HK-2 (cell line): ENCODE measurements around the gene TMEM150A.
"Not testable (repeated sequence)": the region's sequence is repeated elsewhere in the genome, so short reads cannot be mapped to it uniquely, and the experiment has no call there.

ENCODE experiments used
- DNase-seq: peaks from one replicate; pipeline ENCODE4 v3.0.0-alpha.2; 2018; ENCODE audit not compliant: unreplicated experiment

The TMEM150A gene

DNA sequence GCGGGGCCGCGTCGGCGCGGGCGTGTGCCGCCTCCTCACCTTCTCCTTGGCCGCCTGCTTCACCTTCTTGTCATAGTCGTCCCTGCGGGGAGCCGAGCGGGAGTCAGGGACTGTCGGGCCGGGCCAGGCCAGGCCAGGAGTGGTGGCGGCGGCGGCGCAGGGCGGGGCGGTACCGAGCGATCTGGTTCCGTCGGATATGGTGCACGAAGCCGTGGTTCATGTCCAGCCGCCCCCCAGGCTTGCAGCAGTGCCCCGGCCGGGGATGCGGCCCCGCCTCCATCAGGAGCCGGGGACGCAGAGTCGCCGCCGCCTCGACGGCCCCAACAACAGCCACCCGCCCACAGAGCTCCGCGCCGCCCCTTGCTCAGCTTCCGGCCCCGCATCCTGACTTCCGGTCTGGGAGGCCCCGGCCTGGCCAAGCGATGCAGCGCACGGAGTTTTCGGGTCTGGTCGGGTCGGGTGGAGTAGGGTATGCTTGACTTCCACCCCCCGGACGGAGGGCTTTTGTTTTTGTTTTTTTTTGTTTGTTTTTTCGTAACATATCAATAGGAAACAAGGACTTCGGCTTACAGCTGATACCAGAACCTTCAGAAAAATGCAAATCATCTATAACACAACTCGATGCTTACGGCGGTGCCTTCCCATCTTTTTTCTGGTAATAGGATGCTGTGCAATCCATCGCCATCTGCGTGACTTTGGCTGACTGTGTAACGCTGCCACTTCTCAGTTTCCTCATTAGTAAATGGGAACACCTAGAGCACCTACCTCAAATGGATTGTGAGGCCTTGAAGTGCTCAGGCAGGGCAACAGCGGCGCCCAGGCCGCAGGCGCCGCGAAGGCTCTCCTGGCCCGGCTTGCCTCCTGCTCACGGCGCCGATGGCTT, 9.4 kb upstream of the TMEM150A start, which contains the start of gene C2orf68:
C2orf68 (minus strand) TSS at position 362 of the 883 bp plus-strand sequence; CDS start at position 280, 82 bp downstream.
- peak; percentile 91 for DNase-seq

DNA sequence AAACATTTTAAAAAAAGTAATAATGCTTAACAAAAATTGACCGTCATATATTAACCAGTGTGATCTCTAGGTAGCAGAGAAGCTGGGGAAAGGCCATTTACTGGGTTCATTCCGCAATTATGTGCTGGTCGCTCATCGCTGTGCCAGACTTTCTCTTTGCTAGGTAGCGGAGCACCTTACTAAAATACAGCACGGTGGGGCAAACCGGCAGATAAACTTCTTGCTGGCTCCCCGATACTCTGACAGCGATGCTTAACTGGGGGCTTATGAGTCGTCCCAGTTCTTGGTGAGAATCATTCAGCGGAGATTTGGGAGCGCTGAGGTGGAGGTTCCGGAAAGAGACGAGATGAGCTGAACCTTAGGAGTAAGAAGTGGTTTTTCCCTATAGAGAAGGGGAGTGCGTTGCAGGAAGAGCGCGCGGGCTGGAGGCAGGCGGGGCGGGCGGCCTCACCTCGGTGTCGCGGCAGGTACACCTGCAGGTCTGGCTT, 8.8 kb upstream of the TMEM150A start:
- DNase-seq: no peak

DNA sequence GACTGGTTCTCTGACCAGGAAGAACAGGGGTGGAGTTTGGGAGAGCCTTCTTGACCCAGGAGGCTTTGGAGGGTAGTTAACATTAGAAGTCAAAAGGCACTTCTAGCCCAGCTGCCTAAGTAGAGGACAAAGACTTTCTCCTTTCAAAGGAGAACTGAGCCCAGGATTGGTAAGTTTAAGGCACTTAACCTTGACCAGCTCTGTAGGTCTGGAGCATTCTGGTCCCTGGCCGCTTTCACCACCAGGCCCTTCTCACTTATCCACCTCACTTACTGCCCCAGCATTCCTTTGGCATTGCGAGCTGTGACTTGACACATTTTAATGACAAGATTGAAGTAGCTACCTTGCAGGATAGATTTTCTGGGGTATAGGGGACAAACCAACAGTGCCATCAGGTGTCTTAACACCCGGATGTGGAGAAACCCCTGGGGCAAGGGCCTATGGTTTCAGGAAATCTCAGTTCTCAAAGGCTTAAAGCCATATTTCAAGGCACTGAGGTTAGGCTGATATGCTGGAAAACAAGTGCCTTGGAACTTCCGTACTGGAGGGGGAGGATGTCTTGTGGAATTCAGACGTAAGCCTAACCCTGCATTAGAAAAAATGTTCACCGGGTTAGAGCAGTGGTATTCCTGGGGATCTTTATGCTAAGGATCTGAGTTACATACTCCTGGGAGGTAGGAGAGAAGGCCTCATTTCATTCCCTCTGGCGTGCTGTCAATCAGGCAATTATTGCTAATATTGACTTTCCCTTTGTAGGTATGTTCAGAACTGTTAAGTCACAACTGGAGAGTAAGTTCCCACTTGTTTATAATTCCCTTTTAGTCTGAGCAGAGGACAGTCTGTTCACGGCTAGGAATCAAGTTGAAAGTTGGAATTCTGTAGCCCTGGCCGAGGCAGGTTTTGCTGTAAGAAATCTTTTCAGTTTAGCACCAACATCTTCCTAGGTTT, 5.0 kb upstream of the TMEM150A start:
- no peak for DNase-seq

DNA sequence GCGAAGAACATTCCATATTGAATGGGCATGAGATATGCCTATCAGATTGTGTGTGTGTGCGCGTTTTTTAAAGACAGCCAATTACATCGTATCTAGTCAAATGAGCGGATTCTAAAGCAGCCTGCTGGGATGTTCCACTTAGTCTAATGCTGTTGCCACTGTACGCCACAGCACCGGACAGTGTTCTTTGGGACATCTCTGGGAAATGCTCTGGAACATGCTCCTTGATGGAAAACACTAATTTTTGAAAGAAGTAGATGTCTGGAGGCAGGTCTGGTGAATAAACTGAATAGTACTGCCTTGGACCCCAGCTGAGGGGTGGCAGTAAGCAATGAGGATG, 3.6 kb upstream of the TMEM150A start:
- no peak for DNase-seq

DNA sequence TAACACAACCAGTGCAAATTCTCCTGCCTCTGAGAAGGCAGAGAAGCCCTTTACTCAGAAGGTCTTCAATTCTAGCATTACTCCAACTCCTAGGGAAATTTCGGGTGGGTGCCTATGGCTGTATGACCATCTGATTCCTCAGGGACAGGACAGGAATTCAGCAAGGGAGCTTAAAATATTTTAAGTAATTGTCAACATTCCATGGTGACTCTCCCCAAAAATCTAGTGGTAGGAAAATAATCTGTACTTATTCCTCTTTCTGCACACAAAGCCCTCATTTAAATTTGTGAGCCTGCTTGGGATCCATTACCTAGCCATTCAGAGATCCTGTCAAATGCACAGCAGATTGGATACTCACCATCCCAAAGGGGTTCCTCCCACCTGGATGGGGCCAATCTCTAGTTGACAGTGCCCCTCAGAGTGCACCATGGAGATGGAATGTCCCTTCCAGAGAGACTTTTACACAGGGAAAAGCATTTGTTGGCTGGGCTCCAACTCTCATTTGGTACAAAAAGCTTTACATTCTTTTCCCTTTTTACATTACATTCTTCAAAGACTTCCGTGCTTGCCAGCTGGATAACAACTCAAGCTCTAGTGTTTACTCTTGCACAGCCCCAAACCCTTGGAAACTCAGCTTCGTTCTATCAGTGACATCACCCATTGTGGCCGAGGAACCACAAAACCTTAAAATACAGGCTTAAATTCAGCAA, 3.1 kb upstream of the TMEM150A start:
- DNase-seq: no peak

DNA sequence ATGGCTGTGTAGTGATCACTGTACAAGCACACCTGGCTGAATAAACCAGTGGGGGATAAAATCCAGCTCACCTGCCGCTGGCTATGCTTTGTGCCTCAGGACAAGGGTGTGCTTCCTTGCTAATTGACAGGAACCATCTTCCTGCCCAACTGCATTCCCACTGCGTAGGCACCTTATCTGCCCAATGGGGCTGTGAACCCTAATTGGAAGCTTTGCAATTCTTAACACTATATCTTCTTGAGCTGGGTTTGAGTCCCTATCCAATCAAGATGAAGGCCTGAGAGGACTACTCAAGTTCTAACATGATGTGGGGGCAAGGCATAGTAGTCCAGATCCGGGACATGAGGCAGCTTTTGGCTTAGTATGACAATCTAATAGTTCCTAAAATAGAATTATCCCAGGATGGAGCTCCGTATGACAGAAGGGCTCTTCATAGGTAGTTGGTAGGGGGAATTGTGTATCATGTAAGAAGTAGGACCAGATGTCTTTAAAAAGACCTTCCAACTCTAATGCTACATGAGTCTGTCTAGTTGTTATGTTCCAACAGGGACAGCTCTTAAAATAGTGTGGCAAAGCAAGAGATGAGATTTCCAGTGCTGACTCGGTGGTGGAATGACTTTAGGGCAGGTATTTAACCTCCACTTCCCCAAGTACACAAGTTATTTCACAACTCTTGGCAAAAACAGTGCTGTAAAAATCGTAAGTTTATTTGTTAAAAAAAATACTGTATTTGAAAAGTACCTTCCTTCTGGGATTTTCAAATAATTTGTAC, 2.3 kb upstream of the TMEM150A start:
- no peak for DNase-seq

DNA sequence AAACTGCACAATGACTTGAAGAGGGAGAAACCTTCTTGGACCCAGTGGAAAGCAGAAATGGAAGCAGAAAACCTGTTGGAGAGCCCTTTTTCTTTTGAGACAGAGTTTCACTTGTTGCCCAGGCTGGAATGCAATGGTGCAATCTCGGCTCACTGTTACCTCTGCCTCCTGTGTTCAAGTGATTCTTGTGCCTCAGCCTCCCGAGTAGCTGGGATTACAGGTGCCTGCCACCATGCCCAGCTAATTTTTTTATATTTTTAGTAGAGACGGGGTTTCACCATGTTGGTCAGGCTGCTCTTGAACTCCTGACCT, 1.6 kb upstream of the TMEM150A start:
- not testable (repeated sequence) for DNase-seq

DNA sequence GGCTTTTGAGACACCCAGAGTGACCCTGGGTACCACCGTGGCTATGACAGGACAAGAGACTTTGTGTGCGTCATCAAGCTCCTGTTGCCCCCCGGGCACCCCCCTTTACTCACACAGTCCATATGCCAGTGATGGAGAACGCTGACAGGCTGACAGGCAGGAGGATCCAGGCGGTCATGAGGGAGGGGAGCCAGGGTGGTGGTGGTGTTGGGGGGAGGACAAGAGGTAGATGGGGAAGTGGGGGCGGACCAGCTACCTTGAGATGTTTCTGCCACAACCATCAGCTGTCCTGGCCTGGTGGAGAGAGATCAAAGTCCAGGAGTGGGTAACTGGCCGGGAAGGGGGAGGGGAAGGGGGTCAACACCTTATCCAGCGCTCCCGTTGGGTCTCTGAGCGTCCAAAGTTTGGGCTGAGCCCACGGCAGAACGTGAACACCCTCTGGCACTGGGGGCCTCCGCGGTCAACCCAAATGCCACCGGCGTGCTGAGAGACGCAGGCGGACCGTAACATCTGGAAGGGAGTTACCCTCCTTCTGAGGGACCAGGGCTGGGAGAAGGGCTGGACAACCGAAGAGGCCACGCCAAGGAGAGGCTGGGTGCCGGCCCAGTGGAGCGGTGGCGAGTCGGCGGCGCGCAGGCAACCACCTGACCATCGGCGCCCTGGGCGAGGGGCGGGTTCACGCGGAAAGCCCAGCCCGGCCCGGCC, 575 bp downstream of the TMEM150A start:
- DNase-seq: peak; percentile 70

DNA sequence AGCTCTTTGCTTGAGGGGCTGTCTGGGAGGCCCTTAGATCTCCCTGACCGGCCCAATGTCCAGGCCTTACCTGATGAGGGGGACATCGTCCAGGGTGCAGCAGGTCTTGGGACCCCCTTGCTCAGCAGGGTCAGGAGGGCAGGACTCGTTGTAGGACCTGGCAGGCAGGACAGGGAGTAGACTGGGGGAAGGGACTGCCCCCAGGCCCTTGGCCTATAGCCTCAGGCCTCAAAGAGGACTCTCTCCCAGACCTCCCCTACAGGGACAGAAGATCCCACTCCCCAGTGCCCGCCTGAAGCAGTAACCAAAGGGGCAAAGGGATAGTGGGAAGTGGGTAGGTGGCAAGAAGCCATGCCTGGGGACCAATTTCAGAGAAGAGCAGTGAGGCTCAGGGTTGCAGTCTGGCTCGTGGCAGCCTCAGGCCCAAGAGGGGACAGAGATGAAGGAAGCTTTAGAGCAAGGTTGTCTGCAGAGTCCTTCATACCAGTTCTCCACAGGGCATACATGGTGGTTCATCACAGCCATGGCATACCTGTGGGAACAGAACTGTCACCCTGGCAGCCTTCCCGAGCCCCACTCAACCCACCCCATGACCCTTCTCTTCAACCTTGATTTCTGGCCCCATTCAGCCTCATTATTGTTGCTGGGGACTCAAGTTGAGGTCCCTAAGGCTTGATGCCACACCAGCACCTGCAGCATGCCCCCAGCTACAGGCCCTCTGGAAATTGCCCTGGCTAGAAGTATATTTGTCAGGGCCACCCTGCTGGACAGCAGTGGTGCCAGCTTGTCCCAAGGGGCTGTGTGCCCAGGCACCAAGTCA, 1.3 kb downstream of the TMEM150A start:
- DNase-seq: no peak

DNA sequence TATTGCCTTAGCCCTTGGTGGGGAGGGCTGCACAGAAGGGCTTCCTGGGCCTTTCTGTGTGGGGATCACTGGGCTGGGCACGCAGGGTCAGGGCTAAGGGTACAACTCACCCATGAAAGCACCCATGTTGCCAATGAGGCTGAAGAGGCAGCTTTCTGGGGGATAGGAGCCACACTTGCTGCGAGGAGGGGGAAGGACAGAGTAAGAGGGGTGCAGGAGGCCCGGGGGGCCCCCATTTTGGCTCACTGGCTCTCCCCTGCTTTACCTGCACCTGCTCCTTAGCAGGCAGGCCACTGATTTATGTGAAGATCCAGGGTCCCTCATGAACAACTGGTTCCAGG, 2.3 kb downstream of the TMEM150A start:
- no peak for DNase-seq

DNA sequence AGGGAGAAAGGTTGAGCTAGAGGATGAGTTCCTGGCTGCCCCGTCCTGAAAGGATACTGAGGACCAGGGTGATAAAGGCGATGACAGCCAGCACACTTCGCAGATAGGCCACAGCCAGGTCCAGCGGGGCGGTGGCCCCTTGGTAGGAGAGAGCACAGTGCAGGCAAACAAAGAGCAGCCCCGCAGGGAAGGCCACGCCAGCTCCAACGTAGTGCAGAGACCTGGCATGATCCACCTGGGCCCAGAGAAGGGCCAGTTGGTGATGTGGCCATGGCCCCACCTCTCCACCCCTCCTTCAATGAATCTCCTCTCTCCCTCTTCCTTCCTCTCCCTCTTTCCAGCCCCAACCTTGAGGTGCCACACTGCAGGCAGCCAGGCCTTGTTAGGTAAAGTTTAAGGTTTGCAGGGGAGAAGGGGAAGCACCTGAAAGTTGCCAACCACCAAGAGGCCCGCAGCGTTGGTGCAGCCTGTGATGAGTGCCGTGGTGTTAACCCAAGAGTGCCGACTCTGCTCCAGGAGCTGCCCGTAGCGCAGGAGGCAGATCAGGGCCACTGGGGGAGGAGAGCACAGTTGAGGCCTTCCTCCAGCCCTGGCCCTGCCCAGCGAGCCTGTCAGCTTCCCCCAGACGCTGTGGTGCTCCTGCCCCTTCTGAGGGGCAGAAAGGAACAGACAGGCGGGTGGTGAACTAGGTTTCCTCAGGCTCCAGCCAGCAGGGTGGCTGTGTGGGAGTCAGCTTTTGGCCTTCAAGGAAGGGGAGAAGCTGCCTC, 2.8 kb downstream of the TMEM150A start:
- no peak for DNase-seq

DNA sequence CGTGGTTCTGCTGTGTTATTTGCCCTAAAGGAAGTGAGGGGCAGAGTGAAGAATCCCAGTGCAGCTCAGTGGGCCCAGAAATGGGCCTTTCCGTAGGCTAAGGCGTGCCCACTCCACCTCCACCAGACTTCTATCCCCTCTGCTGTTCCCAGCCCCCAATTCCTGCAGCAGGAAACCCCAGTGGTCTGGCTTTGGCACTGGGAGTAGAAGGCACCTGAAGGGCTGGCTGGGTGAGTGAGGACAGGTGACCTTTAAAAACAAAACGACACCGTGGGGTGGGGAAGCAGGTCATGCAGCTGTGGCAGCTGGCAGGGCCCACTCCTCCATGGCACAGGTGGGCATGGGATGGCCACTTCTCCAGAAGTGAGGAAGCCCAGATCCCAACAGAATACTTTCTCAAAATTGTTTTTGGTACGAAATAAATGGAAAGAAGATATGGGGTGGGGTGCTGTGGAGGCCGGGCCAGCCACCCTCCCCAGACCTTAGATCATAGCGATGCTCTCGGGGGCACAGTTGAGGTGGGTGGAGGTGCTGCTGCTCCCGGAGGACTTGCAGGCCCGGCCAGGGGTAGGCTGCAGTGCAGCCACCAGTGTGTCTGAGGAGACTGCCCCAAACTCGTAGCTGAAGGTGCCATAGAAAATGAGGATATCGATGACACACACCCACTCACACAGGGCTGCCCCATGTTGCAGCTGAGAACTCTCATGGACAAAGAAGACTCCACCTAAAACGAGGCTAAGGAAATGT, 3.7 kb downstream of the TMEM150A start:
- DNase-seq: no peak

DNA sequence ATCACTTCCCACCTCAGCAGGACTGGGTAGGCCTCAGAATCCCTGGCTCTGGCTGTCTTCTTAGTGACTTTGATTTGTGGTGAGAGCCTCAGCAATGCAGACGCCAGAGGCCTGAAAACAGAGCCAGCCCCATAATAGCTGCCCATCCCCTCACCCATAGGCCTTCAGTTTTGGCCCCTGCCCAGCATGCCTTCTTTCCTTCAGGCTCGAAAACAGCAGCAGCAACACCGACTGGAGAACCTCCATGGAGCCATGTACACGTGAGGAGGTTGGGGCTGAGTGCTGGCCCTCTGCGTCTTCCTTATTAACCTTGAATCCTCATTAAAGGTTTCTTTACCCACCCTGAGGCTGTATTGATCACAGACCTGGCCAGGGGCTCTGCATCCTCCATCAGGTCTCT, 5.3 kb downstream of the TMEM150A start:
- no peak for DNase-seq

DNA sequence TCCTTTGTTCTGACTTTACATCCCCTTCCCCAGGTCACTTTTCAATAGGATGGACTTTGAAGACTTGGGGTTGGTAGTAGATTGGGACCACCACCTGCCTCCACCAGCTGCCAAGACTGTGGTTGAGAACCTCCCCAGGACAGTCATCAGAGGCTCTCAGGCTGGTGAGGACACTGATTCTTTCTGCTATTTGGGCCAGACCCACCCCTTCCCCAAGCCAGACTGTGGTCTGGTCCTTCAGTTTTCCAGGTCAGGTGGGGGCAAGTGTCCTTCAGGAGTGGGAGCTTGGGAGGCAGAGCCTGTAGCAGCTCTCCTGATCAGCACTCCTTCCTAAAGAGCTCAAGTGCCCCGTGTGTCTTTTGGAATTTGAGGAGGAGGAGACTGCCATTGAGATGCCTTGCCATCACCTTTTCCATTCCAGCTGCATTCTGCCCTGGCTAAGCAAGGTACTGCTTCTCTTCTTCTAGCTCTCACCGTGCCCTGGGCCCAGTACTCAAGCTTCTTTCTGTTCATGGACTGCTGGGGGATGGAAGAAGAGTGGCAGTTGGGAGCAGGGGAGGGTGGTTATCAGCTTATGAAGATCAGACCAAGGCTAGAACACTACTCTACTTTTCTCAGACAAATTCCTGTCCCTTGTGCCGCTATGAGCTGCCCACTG, 5.9 kb downstream of the TMEM150A start:
- no peak for DNase-seq

DNA sequence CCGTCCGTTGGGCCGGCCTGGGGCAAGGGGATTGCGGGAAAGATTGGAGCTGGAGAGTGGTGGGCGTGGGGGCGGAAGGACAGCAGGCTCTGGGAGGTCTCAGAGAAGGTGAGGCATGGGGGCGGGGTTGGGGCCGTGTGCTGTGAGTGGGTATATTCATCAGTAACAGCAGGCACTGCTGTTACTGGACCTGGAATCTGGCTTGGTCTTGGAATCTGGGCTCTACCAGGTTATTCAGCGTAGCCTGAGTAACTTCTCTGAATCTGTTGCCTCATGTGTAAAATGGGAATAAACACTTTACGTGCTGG, 6.5 kb downstream of the TMEM150A start:
- no peak for DNase-seq

DNA sequence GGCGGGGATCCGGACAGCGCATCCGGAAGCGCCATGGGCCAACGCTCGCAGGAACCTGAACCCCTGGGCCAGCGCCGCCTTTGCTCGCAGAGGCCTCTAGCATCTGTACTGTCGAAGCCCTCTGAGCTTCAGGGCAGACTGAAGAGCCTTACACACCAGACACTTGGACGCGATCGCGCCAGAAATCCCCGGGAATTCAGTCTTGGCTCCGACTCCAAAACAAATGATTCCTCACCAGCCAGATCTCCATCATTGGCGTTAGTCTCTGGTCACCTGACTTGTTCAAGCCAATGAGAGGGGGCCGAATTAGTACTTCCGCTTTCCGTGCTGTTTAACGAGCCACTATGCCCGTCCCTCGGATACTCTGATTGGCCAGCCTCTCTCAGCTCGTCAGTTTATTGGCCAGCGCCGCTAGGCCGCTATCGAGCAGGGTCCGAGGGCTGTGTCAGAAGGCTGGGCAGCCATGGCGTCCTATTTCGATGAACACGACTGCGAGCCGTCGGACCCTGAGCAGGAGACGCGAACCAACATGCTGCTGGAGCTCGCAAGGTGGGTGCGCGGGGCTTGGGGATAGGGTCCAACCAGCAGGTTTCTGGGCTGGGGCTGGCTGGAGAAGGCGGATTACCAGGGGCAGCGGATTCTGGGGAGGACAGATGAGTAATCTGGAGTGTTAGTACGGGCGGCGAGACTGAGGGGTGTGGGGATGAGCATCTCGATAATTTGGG, 7.0 kb downstream of the TMEM150A start, which contains the start of gene RNF181:
RNF181 (plus strand) TSS at position 445 of the 725 bp plus-strand sequence; CDS start at position 464, 19 bp downstream.
- DNase-seq: peak; percentile 95

DNA sequence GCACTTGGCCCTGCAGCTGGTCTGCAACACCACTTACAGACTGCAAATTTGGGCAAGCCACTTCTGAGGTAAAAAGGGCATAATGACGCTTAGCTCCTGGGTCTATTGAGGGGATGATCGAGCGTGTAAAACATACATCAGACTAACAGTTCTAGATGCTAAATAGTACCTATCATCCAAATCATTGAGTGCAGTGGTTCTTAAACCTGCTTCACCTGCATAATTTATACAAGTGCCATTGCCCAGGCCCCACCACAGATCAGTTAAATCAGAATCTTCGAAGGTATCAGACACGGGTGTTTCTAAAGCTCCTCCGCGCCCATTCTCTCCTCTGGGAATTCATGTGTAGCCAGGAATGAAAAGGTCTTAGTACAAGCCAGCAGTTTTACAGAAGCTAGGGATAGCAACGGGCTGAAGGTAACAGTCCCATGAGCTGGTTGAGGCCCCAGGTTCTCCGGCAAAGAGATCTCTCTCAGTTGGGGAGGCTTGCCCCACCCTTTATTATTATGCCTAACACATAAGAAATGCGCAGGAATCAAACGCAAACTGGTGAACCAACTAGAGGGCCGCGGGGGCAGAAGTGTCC, 7.7 kb downstream of the TMEM150A start:
- DNase-seq: no peak
